ENCODE measurements around the gene SOBP. TPM values are rescaled to one million over a fixed set of nuclear protein-coding genes. Genes with fewer than 3 reads are reported as not detected.

The SOBP gene
- total RNA-seq, 4 donors from 2014 or later = 5.6 to 21.4 (median 18.1) TPM

- no peak for TF ChIP-seq POLR2A (IDR thresholded peaks at IDR 0.05)
- TF ChIP-seq, protein P1, sequence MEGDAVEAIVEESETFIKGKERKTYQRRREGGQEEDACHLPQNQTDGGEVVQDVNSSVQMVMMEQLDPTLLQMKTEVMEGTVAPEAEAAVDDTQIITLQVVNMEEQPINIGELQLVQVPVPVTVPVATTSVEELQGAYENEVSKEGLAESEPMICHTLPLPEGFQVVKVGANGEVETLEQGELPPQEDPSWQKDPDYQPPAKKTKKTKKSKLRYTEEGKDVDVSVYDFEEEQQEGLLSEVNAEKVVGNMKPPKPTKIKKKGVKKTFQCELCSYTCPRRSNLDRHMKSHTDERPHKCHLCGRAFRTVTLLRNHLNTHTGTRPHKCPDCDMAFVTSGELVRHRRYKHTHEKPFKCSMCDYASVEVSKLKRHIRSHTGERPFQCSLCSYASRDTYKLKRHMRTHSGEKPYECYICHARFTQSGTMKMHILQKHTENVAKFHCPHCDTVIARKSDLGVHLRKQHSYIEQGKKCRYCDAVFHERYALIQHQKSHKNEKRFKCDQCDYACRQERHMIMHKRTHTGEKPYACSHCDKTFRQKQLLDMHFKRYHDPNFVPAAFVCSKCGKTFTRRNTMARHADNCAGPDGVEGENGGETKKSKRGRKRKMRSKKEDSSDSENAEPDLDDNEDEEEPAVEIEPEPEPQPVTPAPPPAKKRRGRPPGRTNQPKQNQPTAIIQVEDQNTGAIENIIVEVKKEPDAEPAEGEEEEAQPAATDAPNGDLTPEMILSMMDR (IDR thresholded peaks at IDR 0.05) = no peak
- H3K4me3 ChIP-seq (replicated peaks in 1 of 3) = no peak overlapping the region
- intact Hi-C loops (cut with DNase I) = no loop called here
- H3K9me3 ChIP-seq = no peaks in the 10 kb centered on the region
- H3K36me3 ChIP-seq = no peaks in the 10 kb centered on the region
- H3K27ac ChIP-seq = no peak overlapping the region
- WGBS, 2 donors = 85 to 100% methylated on average over 2 of the region's 2 CpGs
- no peaks in the 10 kb centered on the region for H3K27me3 ChIP-seq
- DNase-seq = no peak
- H3K4me1 ChIP-seq = peaks cover 0 to under 1% of the 10 kb centered on the region in 2 donors
These were observed 104.8 kb downstream of the SOBP start for GRCh38 chr6:107594736-107595135.

GRCh38 chr6:107598091-107598490 lies 108.2 kb downstream of the SOBP start:
- DNase-seq = no peak
- no peaks in the 10 kb centered on the region for H3K27me3 ChIP-seq
- TF ChIP-seq, protein P1 (IDR thresholded peaks at IDR 0.05) = no peak
- no peak for TF ChIP-seq POLR2A (IDR thresholded peaks at IDR 0.05)
- intact Hi-C loops (cut with DNase I) = no loop called here
- H3K36me3 ChIP-seq = no peaks in the 10 kb centered on the region
- WGBS, 2 donors = 95 to 97% methylated on average over 6 of the region's 6 CpGs
- H3K4me1 ChIP-seq = peaks cover 19 to 32% of the 10 kb centered on the region in 2 donors
- no peak overlapping the region for H3K4me3 ChIP-seq (replicated peaks in 1 of 3)
- H3K27ac ChIP-seq = no peak overlapping the region
- H3K9me3 ChIP-seq = no peaks in the 10 kb centered on the region

DNA sequence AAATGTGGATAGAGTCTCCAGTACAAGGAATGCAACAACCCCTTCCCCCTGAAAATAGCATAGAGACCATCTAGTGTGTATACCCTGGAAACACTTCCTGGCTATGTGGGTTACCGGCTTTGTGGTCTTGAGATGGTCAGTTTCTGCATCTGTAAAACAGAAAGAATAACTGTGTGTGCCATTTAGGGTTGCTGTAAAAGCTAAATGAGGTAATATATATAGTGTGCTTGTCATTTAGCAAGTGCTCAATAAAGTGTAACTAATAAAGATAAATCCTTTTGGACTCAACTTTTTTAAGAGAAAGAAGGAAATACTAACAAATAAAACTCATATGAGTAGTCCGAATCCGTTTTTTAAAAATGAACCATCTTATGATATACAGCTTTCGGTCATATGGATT lies 109.1 kb downstream of the SOBP start:
- intact Hi-C loops (cut with DNase I) = no loop called here
- WGBS, 2 donors = 94 to 97% methylated on average over 4 of the region's 4 CpGs
- H3K4me3 ChIP-seq (replicated peaks in 1 of 3) = no peak overlapping the region
- no peaks in the 10 kb centered on the region for H3K27me3 ChIP-seq
- H3K27ac ChIP-seq = no peak overlapping the region
- H3K36me3 ChIP-seq = no peaks in the 10 kb centered on the region
- peaks cover 22 to 33% of the 10 kb centered on the region in 2 donors for H3K4me1 ChIP-seq
- H3K9me3 ChIP-seq = no peaks in the 10 kb centered on the region
- no peak for TF ChIP-seq POLR2A (IDR thresholded peaks at IDR 0.05)
- TF ChIP-seq, protein P1 (IDR thresholded peaks at IDR 0.05) = no peak
- DNase-seq = no peak

DNA sequence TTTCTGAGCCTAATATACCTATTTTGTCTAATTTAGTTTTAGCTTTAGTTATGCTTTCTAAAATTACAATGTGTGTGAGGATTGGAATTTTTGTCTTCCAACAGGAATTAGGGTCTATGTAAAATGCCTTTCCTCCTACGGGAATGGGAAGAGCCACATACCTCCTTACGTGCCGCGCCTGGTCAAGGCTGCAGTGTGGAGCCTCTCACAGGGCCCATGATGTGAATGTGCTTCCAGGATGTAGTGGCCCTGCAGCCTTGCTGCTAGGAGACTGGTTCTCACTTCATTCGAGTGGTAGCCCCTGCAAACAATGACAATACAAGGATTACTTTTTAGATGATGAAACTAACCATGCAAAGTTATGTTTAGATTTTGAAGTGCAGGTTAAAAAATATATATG lies 110.2 kb downstream of the SOBP start:
- Histone ChIP-seq H3K4me3 (replicated peaks in 1 of 3) (no peak overlapping the region), H3K27me3 (no peaks in the 10 kb centered on the region), H3K4me1 (peaks cover 22 to 33% of the 10 kb centered on the region in 2 donors), H3K36me3 (no peaks in the 10 kb centered on the region), H3K9me3 (no peaks in the 10 kb centered on the region), H3K27ac (no peak overlapping the region)
- DNase-seq = no peak
- TF ChIP-seq, protein P1 (IDR thresholded peaks at IDR 0.05) = no peak
- TF ChIP-seq POLR2A (IDR thresholded peaks at IDR 0.05) = no peak
- 83 to 93% methylated on average over 5 of the region's 5 CpGs for WGBS, 2 donors
- intact Hi-C loops (cut with DNase I) = no loop called here

DNA sequence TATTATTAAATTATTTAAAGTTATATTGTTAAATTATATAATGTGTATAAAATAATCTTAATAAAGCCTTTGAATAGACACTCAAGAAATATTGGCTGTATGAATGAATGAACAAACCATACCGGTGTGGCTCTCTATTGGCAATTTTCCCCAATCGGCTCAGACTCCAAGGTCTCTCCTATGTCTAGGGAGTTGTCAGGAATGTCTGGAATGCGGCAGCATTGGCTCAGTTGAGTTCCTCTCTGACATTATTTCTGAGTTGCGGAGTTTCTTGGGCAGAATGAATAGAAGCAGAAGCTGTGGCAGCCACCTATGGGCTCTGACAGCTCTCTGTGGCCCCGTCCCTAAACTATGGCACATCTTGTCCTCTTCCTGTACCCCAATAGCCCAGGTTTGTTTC lies 111.0 kb downstream of the SOBP start:
- Histone ChIP-seq H3K9me3 (no peaks in the 10 kb centered on the region), H3K4me1 (peaks cover 22 to 33% of the 10 kb centered on the region in 2 donors), H3K27me3 (no peaks in the 10 kb centered on the region), H3K4me3 (replicated peaks in 1 of 3) (no peak overlapping the region), H3K27ac (peak overlapping the region in 1 of 3 donors; percentile 25), H3K36me3 (no peaks in the 10 kb centered on the region)
- intact Hi-C loops (cut with DNase I) = no loop called here
- no peak for TF ChIP-seq POLR2A (IDR thresholded peaks at IDR 0.05)
- TF ChIP-seq, protein P1 (IDR thresholded peaks at IDR 0.05) = no peak
- DNase-seq = peak; percentile 76 to 82
- 12 to 26% methylated on average over 5 of the region's 5 CpGs for WGBS, 2 donors

Data from thyroid gland (tissue), 4 donors.